NCI-H2227 (cell line): Measurements from ENCODE around the gene CFAP20DC.
"Not testable (repeated sequence)": the region's sequence is repeated elsewhere in the genome, so short reads cannot be mapped to it uniquely, and the experiment has no call there.

Experiments
- DNase-seq: peaks from one replicate; lab custom pipeline; 2025; ENCODE audit not compliant: unreplicated experiment; lab: John Stamatoyannopoulos, UW

CFAP20DC gene

DNA sequence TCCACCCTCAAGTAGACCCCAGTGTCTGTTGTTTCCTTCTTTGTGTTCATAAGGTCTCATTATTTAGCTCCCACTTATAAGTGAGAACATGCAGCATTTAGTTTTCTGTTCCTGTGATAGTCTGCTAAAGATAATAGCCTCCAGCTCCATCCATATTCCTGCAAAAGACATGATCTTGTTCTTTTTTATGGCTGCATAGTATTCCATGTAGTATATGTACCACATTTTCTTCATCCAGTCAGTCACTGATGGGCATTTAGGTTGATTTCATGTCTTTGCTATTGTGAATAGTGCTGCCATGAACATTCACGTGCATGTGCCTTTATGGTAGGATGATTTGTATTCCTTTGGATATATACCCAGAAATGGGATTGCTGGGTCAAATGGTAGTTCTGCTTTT is 82.0 kb downstream of the CFAP20DC start:
- not testable (repeated sequence) for DNase-seq

- DNase-seq: no peak
These were observed 84.0 kb downstream of the CFAP20DC start for GRCh38 chr3:58965865-58966264.

DNA sequence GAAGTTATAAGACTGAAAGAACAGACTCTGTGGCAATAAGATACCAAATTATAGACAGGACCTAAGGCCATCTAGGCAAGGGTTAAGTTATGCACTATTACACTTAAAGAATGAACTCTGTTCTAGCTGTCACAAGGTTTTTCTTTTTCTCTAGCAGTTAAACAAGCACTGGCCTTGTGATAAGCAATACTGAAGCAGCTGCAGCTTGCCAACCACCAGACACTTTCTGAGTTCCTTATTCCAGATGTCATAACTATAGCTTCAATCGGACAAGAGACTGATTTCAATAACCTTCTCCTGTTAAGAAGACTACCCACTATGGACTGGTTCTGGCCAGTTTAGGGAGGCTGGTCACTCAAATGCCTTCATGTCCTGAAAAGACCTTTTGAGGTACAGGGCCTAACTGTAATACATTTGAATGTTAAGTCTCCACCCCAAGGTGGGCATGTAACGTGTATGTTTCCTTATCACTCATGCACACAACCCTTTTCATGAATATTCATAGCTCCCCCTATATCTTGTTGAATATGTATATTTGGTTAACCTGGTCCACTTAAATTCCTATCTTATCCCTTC is 85.8 kb downstream of the CFAP20DC start:
- DNase-seq: no peak

DNA sequence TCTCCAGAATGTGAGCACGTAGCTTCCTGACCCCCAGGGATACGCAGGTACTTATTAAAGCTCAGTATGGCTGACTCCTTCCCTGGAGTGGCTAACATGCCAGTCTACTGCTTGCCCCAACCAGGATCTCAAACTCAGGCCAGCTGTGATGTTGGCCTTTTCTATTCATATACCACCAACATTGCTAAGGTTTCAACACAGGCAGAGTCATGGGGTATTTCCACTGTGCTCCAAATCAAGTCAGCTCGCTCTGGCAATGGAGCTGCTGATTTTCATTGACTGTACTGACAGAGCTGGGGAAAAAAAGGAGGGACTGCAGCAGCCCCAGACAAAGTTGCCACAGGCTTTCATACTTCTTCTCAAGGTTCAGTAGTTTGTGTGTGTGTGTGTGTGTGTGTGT is 87.0 kb downstream of the CFAP20DC start:
- DNase-seq: no peak

DNA sequence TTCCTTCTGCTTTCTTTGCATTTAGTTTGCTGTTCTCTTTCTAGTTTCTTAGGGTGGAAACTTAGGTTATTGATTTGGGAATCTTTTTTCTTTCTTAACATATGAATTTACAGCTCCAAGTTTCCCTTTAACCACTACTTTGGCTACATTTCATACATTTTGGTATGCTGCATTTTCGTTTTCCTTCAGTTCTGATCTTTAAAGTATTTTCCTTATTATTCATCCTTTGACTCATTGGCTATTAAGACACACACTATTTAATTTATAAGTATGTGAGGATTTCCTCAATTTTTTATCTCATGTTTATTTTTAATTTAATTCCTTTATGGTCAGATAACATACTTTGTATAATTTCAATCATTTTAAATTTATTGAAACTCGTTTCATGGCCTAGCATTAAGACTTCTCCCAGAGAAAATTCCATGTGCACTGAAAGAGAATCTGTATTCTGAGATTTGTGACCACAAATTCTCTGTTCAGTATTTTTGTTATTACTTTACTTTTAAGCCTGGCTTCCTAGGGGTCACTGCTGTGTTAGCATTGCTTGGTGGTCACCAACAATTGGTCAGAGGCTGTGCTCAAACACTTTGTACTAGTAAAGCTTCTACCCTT is 87.7 kb downstream of the CFAP20DC start:
- DNase-seq: no peak

DNA sequence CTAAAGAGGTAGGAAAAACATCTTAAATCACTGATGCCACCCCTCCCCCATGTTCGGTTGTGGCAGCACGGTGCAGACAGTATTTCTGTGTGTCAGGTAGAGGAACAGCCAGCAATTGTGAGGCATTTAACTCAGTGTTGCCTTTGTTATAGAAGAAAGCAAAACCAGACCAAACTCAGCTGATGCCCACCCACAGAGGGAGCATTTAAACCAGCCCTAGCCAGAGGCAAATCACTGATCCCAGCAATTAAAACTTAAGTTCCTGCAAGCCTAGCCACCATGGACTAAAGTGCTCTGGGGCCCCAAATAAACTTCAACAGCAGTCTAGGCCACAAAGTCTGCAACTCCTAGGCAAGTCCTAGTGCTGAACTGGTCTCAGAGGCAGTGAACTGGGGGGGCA is 94.5 kb downstream of the CFAP20DC start:
- DNase-seq: no peak

DNA sequence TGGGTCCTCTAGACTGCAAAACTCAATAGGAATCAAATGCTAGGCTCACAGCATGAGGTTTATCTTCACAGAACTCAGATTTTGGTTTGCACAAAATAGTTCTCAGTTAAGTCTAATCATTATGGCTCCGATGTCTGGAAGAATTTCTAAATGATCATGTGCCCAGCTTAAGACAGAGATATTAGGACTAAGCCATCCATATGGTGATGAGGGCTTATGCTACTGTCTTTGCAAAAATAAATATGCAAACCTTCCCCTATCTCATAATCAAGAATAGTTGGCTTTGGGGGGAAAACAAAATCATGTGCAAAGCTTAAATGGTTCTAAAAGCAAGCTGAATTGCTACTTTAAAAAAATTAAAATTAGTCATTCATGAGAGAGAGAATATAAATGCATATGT is 96.5 kb downstream of the CFAP20DC start:
- DNase-seq: no peak

DNA sequence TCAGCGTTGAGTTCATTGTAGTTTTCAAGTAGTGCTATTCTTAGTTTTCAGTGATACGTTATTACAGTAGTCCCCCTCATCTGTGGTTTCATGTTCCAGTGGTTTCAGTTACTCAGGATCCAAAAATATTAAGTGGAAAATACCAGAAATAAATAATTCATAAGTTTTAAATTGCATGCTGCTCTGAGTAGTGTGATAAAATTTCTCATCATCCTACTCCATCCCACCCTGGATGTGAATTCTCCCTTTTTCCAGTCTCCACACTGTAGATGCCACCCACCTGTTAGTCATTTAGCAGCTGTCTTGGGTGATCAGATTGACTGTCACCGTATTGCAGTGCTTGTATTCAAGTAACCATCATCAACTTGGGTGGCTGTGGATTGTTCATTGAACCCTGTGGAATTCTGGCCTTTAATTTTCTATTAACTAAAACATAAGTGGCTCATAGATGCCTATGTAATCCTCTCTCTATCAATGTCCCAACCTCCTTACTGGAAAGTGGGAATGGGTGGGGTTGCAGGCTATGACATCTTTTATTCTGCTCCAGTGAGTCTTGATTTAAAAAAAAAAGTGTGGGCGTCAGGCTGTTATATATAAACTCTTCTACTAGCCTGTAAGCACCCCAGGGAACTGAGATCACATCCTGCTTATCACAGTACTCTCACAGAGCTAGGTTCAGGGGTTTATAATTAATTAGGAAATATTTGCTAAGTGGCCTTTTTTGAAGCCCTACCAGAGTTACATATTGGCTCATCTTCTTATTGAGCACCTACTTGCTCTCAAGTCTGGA is 97.5 kb downstream of the CFAP20DC start:
- DNase-seq: no peak

DNA sequence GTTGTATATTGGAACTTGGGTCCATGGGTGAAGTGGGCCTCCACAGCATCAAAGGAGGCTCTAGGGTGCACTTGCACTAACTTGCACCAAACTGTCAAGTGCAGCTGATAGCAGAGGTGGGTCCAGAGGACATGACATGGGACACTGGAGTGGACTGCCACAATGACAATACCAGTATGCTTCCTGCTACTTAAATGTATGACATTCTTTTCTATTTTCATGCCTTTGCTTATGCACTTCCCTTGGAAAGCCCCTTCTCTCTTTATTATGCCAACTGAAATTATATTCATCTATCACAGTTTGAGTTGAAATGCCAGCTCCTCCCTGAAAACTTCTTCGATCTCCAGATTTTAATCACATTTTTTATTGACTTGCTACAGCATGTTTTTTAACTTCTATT is 101.8 kb downstream of the CFAP20DC start:
- no peak for DNase-seq

GRCh38 chr3:58946875-58947274 is 103.0 kb downstream of the CFAP20DC start:
- no peak for DNase-seq

DNA sequence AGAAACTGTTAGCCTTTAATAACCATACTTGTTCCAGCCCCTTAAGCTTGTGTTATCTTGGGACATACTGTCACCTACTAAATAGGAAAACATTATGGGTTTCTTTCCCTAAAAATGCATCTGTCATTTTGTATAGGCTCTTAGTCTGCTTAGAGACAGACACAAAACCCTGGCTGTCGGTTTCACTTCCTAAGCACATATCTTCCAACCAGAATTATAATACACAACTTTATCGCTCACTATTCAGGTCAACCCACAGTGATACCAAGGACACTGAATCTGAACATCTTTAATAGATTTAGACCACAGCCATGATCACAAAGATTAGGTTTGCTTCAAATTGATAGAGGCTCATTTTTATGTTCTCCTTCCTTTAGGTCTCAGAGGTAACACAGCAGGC is 111.8 kb downstream of the CFAP20DC start:
- DNase-seq: no peak

- no peak for DNase-seq
These were observed 125.2 kb downstream of the CFAP20DC start for GRCh38 chr3:58924578-58924977.

- DNase-seq: no peak
These were observed 149.4 kb downstream of the CFAP20DC start for GRCh38 chr3:58900386-58900785.

DNA sequence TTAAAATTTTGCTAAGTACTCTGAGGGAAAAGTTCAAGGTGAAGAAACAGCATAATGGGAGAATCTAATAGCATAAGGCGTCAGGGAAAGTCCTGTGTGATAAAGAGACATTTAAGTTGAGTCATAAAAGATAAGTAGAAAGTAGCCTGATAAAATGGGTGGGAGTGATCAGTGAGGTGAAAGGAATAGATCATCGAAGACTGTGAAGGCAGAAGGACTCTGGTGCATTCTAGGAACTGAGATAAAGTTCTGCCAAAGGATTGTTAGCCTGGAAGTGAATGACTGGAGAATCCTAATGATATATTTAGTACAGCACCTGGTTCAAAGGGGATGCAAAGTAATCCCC is 149.9 kb downstream of the CFAP20DC start:
- DNase-seq: no peak

- no peak for DNase-seq
These were observed 150.5 kb downstream of the CFAP20DC start for GRCh38 chr3:58899159-58899952.

DNA sequence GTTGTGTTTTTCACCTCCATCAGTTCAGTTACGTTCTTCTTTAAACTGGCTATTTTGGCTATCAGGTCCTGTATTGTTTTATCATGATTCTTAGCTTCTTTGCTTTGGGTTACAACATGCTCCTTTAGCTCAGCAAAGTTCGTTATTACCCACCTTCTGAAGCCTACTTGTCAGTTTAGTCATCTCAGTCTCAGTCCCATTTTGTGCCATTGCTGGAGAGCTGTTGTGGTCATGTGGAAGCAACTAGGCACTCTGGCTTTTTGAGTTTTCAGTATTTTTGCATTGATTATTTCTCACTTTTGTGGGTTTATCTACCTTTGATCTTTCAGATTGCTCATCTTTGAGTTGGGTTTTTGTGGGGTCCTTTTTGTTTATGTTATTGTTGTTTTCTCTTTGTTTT is 151.3 kb downstream of the CFAP20DC start:
- no peak for DNase-seq

GRCh38 chr3:58897646-58898045 is 152.2 kb downstream of the CFAP20DC start:
- no peak for DNase-seq

DNA sequence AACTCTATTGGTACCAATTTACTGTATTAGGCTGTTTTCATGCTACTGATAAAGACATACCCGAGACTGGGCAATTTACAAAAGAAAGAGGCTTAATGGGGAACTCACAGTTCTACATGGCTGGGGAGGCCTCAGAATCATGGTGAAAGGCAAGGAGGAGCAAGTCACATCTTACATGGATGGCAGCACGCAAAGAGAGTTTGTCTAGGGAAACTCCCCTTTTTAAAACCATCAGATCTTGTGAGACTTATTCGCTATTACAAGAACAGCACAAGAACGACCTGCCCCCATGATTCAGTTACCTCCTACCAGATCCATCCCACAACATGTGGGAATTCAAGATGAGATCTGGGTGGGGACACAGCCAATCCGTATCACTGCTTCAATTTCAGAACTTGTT is 154.1 kb downstream of the CFAP20DC start:
- not testable (repeated sequence) for DNase-seq

- not testable (repeated sequence) for DNase-seq
These were observed 157.3 kb downstream of the CFAP20DC start for GRCh38 chr3:58892526-58892925.

GRCh38 chr3:58888087-58888486 is 161.7 kb downstream of the CFAP20DC start:
- no peak for DNase-seq

DNA sequence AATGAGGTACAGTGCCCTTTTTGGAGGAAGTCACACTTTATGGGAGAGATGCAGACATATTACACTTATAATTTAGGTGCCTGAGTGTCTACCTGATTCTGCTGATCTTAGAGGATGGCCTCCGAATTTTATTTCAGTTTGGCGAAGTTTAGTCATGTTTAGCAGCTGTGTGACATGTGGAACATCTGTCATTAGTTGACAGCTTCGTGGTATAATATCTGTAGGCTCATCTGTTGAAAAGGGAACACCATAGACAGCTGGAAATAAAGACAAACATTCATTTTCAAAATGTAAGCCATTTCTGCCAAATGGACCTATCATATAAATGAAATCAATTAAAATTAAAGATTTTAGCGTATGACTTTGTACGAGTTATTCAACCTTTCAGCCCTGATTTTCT is 165.4 kb downstream of the CFAP20DC start:
- no peak for DNase-seq

GRCh38 chr3:58880182-58880581 is 169.6 kb downstream of the CFAP20DC start:
- DNase-seq: no peak
